ENCODE data around the gene ART1. TPM values are rescaled to one million over a fixed set of nuclear protein-coding genes. Genes with fewer than 3 reads are reported as not detected.
"Not testable (repeated sequence)": the region's sequence is repeated elsewhere in the genome, so short reads cannot be mapped to it uniquely, and the experiment has no call there.

Gene ART1
- total and polyA plus RNA-seq, 2 of the 4 experiments (the other 2 are of a cell fraction): not detected

DNA sequence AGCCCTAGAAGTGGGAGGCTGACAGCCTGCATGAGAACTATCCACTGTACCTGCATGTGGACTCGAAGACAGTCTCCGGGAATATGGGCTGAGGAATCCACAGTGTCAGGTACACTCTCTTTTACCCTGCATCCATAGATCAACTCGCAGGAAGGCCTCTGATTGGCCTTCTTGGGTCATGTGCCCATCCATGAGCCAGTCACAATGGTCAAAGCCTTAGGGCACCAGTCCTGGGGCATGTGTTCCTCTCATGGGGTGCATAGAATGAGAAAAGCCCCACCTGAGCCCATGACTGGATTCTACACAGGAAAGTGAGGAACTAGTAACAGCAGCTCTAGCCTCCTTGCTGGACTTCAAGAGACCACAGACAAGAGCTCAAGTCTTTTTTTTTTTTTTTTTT lies 10.6 kb downstream of the ART1 start:
- H3K4me3 ChIP-seq (ENCODE audit: insufficient read depth, low read depth, low read length): no peak overlapping the region
- peaks cover 16% of the 10 kb centered on the region for H3K27me3 ChIP-seq (ENCODE audit: control insufficient read depth, insufficient read depth, low read length)
- H4K8ac ChIP-seq (ENCODE audit: low read depth in 2 of 2, low read length in 2 of 2): no peak overlapping the region
- intact Hi-C loops (cut with micrococcal nuclease) (no loop called here), in situ Hi-C loops (cut with MboI; ENCODE audit: low sequenced_read_pairs) (no loop called here), dilution Hi-C loops (cut with HindIII; ENCODE audit: low sequenced_read_pairs, unreplicated experiment) (no loop called here)
- H3K9ac ChIP-seq (ENCODE audit: low read depth, low read length): no peak overlapping the region
- H4K91ac ChIP-seq (ENCODE audit: insufficient read depth, low read depth, low read length): no peak overlapping the region
- H2BK20ac ChIP-seq (ENCODE audit: low read depth, low read length): no peak overlapping the region
- no peak overlapping the region for H4K5ac ChIP-seq (ENCODE audit: low read depth, low read length)
- no peak overlapping the region for H3K4ac ChIP-seq (ENCODE audit: low read depth, low read length)
- WGBS, 2 experiments (ENCODE audit: extremely low coverage in 2 of 2, insufficient read length in 1 of 2): 58% methylated on average over 3 of the region's 3 CpGs; no CpG with 5 or more reads in 1 of the 2 experiments
- no peaks in the 10 kb centered on the region for H3K9me1 ChIP-seq (ENCODE audit: insufficient read depth, low read length)
- H3K4me1 ChIP-seq (ENCODE audit: control insufficient read depth, insufficient read depth, low read length): no peaks in the 10 kb centered on the region
- H2BK15ac ChIP-seq (ENCODE audit: low read depth, low read length): no peak overlapping the region
- POLR2A ChIA-PET (ENCODE audit: unreplicated experiment): interaction anchor here (0.7 kb wide), 1 partner anchor 185 kb away, joined by 10 read pairs; no protein-coding TSS in a partner anchor
- no peak for DNase-seq
- H2AK9ac ChIP-seq (replicated peaks; ENCODE audit: low read depth, low read length, poor library complexity): no peak overlapping the region
- no peak overlapping the region for H3K18ac ChIP-seq (ENCODE audit: low read depth, low read length)
- H3K9me3 ChIP-seq (ENCODE audit: control insufficient read depth, insufficient read depth, low read length): no peaks in the 10 kb centered on the region
- no peak overlapping the region for H3K23ac ChIP-seq (ENCODE audit: low read depth, low read length)
- CTCF ChIA-PET: no interaction called here
- no peaks in the 10 kb centered on the region for H3K36me3 ChIP-seq (ENCODE audit: control insufficient read depth, insufficient read depth, low read length)
- H2AFZ ChIP-seq (replicated peaks; ENCODE audit: low read length, poor library complexity): no peak overlapping the region
- no peak overlapping the region for H3K4me2 ChIP-seq (ENCODE audit: low read depth, low read length)
- H2BK5ac ChIP-seq (ENCODE audit: low read depth, low read length, poor library complexity, severe bottlenecking): no peak overlapping the region
- H2AK5ac ChIP-seq (ENCODE audit: low read depth, low read length): no peak overlapping the region
- TF ChIP-seq, protein P1, sequence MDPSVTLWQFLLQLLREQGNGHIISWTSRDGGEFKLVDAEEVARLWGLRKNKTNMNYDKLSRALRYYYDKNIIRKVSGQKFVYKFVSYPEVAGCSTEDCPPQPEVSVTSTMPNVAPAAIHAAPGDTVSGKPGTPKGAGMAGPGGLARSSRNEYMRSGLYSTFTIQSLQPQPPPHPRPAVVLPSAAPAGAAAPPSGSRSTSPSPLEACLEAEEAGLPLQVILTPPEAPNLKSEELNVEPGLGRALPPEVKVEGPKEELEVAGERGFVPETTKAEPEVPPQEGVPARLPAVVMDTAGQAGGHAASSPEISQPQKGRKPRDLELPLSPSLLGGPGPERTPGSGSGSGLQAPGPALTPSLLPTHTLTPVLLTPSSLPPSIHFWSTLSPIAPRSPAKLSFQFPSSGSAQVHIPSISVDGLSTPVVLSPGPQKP (IDR thresholded peaks at IDR 0.05; ENCODE audit: borderline replicate concordance, low read depth, low read length): no peak
- TF ChIP-seq, protein P2, sequence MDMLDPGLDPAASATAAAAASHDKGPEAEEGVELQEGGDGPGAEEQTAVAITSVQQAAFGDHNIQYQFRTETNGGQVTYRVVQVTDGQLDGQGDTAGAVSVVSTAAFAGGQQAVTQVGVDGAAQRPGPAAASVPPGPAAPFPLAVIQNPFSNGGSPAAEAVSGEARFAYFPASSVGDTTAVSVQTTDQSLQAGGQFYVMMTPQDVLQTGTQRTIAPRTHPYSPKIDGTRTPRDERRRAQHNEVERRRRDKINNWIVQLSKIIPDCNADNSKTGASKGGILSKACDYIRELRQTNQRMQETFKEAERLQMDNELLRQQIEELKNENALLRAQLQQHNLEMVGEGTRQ (IDR thresholded peaks at IDR 0.05; ENCODE audit: low read depth, low read length): peak; percentile 51
- no peak overlapping the region for H3K27ac ChIP-seq (ENCODE audit: insufficient read depth, low read length)
- BruUV-seq (replicated peaks): no TSS peak
- H2BK120ac ChIP-seq (ENCODE audit: low read depth, low read length): no peak overlapping the region
- no peak overlapping the region for H3K56ac ChIP-seq (ENCODE audit: extremely low read depth, insufficient read depth, low read length)
- no peak overlapping the region for H3K14ac ChIP-seq (replicated peaks; ENCODE audit: low read depth, low read length)
- H3K79me1 ChIP-seq (ENCODE audit: low read depth in 1 of 2, low read length in 2 of 2): no peaks in the 10 kb centered on the region
- no peaks in the 10 kb centered on the region for H4K20me1 ChIP-seq (ENCODE audit: insufficient read depth, low read length)
- ATAC-seq (ENCODE audit: low read depth): no peak

DNA sequence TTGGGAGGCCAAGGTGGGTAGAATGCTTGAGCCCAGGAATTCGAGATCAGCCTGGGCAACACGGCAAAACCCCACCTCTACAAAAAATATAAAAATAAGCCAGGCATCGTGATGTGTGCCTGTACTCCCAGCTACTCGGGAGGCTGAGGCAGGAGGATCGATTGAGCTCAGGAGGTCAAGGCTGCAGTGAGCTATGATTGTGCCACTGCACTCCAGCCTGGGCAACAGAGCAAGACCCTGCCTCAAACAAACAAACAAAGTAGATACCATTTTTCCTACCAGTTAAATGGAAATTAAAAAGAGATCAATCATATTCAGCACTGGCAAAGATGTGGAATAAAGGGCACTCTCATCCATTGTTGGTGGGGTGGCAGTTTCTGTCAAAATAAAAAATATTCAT lies 12.4 kb downstream of the ART1 start:
- POLR2A ChIA-PET (ENCODE audit: unreplicated experiment); H4K5ac ChIP-seq (ENCODE audit: low read depth, low read length); CTCF ChIA-PET; H4K20me1 ChIP-seq (ENCODE audit: insufficient read depth, low read length); H4K91ac ChIP-seq (ENCODE audit: insufficient read depth, low read depth, low read length); H3K14ac ChIP-seq (replicated peaks; ENCODE audit: low read depth, low read length); H4K8ac ChIP-seq (ENCODE audit: low read depth in 2 of 2, low read length in 2 of 2); H3K4me3 ChIP-seq (ENCODE audit: insufficient read depth, low read depth, low read length); BruUV-seq (replicated peaks); intact Hi-C loops (cut with micrococcal nuclease); H2BK5ac ChIP-seq (ENCODE audit: low read depth, low read length, poor library complexity, severe bottlenecking); H3K27ac ChIP-seq (ENCODE audit: insufficient read depth, low read length); dilution Hi-C loops (cut with HindIII; ENCODE audit: low sequenced_read_pairs, unreplicated experiment); H3K23ac ChIP-seq (ENCODE audit: low read depth, low read length); H3K4me2 ChIP-seq (ENCODE audit: low read depth, low read length); H2BK15ac ChIP-seq (ENCODE audit: low read depth, low read length); in situ Hi-C loops (cut with MboI; ENCODE audit: low sequenced_read_pairs); H3K56ac ChIP-seq (ENCODE audit: extremely low read depth, insufficient read depth, low read length); H2BK20ac ChIP-seq (ENCODE audit: low read depth, low read length); H2AFZ ChIP-seq (replicated peaks; ENCODE audit: low read length, poor library complexity); H3K9me1 ChIP-seq (ENCODE audit: insufficient read depth, low read length); H3K9ac ChIP-seq (ENCODE audit: low read depth, low read length); H2AK5ac ChIP-seq (ENCODE audit: low read depth, low read length); DNase-seq; H3K9me3 ChIP-seq (ENCODE audit: control insufficient read depth, insufficient read depth, low read length); H3K4ac ChIP-seq (ENCODE audit: low read depth, low read length); H3K18ac ChIP-seq (ENCODE audit: low read depth, low read length); ATAC-seq (ENCODE audit: low read depth); H2AK9ac ChIP-seq (replicated peaks; ENCODE audit: low read depth, low read length, poor library complexity); H2BK120ac ChIP-seq (ENCODE audit: low read depth, low read length); H3K79me1 ChIP-seq (ENCODE audit: low read depth in 1 of 2, low read length in 2 of 2); H3K36me3 ChIP-seq (ENCODE audit: control insufficient read depth, insufficient read depth, low read length); H3K4me1 ChIP-seq (ENCODE audit: control insufficient read depth, insufficient read depth, low read length): not testable (repeated sequence)
- H3K27me3 ChIP-seq (ENCODE audit: control insufficient read depth, insufficient read depth, low read length): peaks cover 16% of the 10 kb centered on the region
- no CpG with 5 or more reads among the region's 5 CpGs for WGBS, 2 experiments (ENCODE audit: extremely low coverage in 2 of 2, insufficient read length in 1 of 2)

Data from IMR-90 (cell line).